Gastroesophageal sphincter (tissue), 4 donors: ENCODE results near the gene SCGB3A1. TPM values are rescaled to one million over a fixed set of nuclear protein-coding genes. Genes with fewer than 3 reads are reported as not detected.

Experiments used
- total RNA-seq, 4 donors: library from RNA; depleted of rRNA; stranded (reverse); fragments of >200 nt; gene quantifications; one replicate each; pipeline ENCODE4 v1.1.0, GENCODE V29; 2016

Gene SCGB3A1
- total RNA-seq, 4 donors from 2014 or later: 78.4 TPM; not detected in 3

Other genes starting within 250 kb of the SCGB3A1 start
- gene GFPT2, start 238.2 kb downstream of the SCGB3A1 start, total RNA-seq: 10 to 100 TPM; 28.7 to 94.1 (median 34.1) TPM
- 10 to 100 TPM; 15.8 to 25.7 (median 24.1) TPM for gene CNOT6, start 97.1 kb downstream of the SCGB3A1 start, total RNA-seq
- 10 to 100 TPM in 2 of 4 donors, 1 to 10 TPM in 2; 7.6 to 15.2 (median 10.4) TPM for gene FLT4, start 58.1 kb upstream of the SCGB3A1 start, total RNA-seq
- gene OR2Y1, start 148.6 kb upstream of the SCGB3A1 start, total RNA-seq: not detected
- 100 to 1,000 TPM; 122 to 196 (median 159) TPM for gene MGAT1, start 211.3 kb upstream of the SCGB3A1 start, total RNA-seq